ENCODE data around the gene SETD1B.
"Not testable (repeated sequence)": the region's sequence is repeated elsewhere in the genome, so short reads cannot be mapped to it uniquely, and the experiment has no call there.

- TF ChIP-seq, protein P1, sequence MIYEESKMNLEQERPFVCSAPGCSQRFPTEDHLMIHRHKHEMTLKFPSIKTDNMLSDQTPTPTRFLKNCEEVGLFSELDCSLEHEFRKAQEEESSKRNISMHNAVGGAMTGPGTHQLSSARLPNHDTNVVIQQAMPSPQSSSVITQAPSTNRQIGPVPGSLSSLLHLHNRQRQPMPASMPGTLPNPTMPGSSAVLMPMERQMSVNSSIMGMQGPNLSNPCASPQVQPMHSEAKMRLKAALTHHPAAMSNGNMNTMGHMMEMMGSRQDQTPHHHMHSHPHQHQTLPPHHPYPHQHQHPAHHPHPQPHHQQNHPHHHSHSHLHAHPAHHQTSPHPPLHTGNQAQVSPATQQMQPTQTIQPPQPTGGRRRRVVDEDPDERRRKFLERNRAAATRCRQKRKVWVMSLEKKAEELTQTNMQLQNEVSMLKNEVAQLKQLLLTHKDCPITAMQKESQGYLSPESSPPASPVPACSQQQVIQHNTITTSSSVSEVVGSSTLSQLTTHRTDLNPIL (CRISPR knock-in tag; IDR thresholded peaks at IDR 0.05; ENCODE audit: low read depth) = not testable (repeated sequence)
- TF ChIP-seq ZNF565 (CRISPR knock-in tag; conservative IDR thresholded peaks at IDR 0.05; ENCODE audit: low read depth); ZNF8 (CRISPR knock-in tag; IDR thresholded peaks at IDR 0.05); SNAI2 (CRISPR knock-in tag; IDR thresholded peaks at IDR 0.05); ESRRG (CRISPR knock-in tag; IDR thresholded peaks at IDR 0.05); ZFP3 (CRISPR knock-in tag; IDR thresholded peaks at IDR 0.05); CSDC2 (CRISPR knock-in tag; IDR thresholded peaks at IDR 0.05): not testable (repeated sequence)
- TF ChIP-seq, protein P2, sequence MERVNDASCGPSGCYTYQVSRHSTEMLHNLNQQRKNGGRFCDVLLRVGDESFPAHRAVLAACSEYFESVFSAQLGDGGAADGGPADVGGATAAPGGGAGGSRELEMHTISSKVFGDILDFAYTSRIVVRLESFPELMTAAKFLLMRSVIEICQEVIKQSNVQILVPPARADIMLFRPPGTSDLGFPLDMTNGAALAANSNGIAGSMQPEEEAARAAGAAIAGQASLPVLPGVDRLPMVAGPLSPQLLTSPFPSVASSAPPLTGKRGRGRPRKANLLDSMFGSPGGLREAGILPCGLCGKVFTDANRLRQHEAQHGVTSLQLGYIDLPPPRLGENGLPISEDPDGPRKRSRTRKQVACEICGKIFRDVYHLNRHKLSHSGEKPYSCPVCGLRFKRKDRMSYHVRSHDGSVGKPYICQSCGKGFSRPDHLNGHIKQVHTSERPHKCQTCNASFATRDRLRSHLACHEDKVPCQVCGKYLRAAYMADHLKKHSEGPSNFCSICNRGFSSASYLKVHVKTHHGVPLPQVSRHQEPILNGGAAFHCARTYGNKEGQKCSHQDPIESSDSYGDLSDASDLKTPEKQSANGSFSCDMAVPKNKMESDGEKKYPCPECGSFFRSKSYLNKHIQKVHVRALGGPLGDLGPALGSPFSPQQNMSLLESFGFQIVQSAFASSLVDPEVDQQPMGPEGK (CRISPR knock-in tag; IDR thresholded peaks at IDR 0.05; ENCODE audit: borderline replicate concordance) = not testable (repeated sequence)
These were observed 48.6 kb downstream of the SETD1B start for GRCh38 chr12:121852392-121852791.
